Stimulated activated CD8-positive, alpha-beta memory T cell treated with anti-CD3 and anti-CD28 coated beads, Interleukin-12 subunit alpha, Interleukin-12 subunit beta, amount 100 ng/mL, for 24 hours (primary cell): ENCODE data around the gene GALNTL6.
"Not testable (repeated sequence)": the region's sequence is repeated elsewhere in the genome, so short reads cannot be mapped to it uniquely, and the experiment has no call there.

Experiments used
- DNase-seq: peaks from one replicate; pipeline ENCODE4 v3.0.0-alpha.2; 2020; ENCODE audit errors: extremely low read depth

The GALNTL6 gene

DNA sequence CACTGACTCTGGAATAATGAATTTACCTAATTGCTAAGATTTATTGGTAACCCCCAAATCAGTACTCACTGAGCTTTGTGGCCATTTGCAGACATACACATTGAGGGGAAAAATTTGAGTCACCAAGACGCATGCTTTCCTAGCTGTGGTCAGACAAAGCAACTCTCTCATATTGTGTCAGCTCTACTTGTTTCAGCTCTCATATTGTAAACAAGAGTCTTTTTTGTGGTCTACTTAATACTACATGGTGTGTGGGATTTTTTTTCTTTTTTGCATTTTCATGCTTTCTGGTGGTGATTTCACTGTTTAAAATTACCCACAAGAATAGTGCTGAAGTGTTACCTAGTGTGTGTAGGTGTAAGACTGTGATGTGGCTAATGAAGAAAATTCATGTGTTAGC lies 927.2 kb downstream of the GALNTL6 start:
- no peak for DNase-seq

DNA sequence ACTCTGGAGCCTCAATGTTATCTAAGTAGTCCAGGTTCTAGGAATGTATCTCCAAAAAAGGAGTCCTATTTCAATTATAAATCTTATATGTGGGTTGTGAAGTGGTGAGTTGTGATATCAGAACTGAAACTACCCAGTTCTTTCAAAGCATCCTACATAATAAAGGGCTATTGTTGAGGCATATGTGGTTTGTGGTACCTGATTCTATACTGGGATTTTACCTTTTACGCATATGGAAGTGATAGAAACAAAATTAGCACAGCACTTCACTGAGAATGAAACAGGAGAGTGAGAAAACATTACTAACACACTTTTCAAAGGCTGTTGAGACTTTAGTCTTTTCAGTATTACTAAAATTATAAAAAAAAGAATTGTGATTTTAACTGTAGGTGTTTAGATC lies 937.7 kb downstream of the GALNTL6 start:
- no peak for DNase-seq

DNA sequence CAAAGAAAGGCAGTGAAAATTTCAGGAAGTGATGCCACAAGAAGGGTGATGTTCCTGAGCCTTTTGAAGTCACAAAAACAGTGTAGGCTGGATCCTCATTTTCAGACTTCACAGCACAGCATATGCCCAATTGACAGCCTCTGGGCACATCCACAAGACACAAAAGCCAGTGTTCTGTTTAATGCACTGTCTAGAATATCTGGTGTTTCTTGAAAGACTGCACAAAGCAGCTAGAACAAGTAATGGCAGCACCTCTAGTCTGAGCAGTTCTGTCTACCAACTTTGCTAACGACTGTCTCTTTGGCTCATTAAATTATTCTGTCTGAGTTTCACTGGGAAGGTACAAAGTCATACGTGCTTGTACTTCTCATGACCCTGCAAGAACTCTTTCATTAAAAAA lies 938.3 kb downstream of the GALNTL6 start:
- no peak for DNase-seq

DNA sequence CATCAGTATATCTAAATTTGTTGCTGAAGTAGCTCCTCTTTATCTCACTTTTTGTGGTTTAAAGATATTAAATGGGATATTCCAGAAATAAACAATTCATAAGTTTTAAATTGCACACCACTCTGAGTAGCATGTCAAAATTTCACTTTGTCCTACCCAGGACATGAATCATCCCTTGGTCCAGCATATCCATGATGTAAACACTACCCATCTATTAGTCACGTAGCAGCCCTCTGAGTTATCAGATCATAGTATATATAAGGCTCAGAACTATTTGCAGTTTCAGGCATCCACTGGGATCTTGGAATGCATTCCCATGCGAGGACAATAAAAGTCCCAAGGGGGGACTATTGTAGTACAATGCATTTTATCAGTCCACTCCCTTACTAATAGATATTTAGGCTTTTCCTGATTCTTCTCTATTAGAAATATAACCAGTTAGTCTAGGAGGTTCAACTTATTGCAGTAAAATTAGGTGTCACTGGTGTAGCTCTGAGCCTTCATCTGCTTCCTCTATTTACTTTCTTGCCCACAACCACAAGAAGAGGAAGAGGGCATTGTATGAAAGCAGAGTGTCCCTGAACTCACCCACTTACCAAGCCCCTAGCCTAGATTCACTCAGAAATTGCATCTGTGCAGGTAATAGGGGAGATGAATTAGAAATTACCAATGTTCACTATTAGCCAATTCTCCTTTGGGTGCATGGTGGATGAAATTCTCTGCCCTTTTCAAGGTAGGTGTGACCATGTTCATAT lies 945.6 kb downstream of the GALNTL6 start:
- no peak for DNase-seq

DNA sequence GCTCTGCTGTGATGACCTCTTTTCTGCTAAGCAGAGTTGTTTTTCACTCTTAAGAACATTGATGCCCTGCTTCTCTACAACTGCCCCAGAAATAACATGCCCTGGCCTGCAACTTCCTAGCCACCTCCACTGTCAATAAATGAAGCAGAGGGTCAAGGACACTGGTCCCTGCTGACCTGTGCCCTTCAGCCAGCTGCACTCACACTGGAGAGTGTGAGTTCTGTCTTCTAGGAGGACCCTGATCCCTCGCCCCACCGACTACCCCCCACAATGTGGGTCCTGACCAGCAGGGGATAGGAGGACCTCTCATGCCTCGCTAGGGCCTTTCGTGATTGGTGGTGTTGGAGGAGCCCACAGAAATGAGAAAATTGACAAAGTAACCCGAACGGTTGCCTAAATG lies 947.3 kb downstream of the GALNTL6 start:
- DNase-seq: no peak

DNA sequence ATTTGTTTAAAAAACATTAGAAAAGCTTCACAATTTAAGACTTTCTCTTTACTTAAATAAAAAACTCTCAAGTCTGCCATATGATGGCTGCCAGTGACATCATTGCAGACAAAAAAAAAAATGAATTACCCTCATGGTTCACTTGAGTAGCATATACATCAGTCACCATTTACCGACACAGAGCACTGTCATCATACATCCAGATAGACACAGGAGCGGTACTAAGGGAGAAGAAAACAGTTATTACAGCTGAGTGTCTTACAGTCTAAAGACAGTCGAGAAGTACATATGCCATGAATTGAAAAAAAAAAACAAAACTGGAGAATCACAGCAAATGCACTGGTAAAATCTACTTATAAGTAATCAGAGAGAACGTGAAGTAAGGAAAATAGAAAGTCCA lies 949.7 kb downstream of the GALNTL6 start:
- DNase-seq: no peak

DNA sequence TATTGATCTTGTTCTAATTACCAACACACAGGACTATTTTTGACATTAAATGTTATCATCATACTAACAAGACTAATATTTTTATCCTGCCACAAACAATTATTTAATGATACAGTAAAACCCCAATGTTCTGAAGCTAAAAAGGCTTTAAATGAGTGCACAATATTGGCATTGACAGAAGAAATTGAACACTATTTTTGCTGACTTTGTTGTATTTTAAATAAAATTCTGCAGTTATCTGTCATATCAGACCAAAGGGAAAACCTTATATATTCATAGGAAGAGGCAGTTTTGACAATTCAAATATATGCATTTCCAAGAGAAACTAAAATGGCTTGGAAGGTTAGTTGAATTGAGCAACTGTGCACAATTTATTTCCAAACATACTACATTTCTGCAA lies 957.6 kb downstream of the GALNTL6 start:
- DNase-seq: no peak

DNA sequence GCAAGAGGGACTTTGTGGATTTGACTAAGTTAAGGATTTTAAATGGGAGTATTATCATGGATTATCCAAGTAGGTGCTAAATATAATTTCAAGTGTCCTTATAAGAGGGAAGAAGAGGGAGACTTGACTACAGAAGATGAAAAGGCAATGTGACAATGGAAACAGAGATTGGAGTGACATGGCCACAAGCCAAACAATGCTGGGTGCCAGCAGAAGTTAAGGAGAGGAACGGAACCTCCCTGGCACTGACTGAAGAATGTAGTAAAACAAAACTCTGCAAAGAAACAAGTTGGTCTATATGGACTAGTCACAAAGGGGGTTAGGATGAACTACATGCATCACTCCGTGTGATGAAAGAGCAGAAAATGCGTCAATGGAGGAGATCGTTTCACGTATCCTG lies 959.6 kb downstream of the GALNTL6 start:
- DNase-seq: no peak

DNA sequence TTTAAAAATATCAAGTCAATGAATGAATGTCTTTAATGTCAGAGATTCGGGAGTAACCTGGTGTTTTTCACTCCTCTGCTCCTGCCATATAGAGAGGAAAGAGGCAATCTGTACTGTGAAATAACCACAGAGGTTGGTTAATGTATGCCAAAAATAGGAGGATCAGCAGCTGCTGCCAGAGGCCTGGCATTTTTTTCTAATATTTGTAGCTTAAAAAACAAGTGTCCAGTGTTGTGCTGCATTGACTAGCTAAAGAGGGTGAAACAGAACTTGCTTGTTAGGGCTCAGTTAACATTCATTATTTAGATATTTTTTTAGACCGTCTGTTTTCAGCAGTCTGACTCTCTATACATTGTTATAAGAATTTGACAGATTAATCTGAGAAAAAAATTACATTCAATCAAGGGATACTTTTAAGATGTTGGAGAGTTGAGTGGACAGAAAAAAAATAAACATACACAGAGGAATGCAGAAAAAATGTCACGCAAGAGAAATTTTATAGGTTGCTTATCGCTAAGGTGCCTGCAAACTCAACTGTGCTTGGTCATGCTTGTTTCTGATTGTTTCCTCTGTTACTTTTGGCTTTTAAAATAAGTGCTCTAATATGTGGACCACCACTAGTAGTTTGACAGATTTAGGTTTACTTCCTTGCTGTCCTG lies 963.1 kb downstream of the GALNTL6 start:
- DNase-seq: no peak

DNA sequence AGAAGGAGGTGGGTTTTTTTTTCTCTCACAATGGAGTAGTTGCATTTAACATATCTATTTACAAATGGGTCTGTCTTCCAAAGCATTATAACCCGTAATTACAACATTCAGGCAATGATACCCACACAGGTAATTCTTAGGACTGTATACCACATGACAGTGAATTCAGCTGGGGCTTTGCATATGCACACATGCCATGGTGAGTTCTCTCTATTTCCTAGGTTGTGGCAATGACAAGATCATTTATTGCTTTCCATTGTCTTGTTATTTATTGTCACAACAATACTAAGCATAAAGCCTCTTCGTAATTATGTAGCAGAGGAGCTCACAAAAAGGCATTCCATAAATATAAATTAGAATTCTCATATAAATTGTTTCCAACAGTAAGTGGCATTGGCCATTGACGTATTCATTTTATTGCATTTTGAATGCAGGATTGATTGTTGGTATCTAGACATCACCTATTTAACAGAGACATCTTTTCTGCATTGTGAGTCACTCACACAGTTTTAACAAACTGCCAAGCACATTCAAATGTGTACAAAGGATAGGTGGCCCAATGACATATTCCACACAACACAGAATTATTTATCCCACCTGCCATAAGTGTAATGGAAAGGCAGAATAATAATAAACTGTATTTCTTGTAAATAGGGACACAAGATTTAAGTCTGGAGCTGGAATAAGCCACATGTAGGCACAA lies 964.7 kb downstream of the GALNTL6 start:
- no peak for DNase-seq

DNA sequence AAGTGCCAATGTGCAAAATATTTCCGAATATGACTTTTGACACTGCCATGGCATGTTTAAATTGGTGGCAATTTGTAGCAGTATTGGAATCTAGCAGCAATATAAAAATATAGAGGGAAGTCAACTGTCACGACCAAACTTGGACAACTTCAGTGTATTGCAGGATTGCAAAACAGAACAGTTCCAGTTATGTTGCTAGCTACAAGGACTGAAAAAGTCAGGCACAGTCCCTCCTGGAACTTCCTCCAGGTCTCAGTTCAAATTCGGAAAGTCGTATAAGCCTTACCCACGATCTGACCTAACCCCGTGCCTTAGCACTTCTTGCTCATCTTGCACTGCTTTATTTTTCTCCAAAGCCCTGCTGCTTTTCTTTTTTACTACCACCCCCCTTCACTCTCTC lies 965.4 kb downstream of the GALNTL6 start:
- DNase-seq: no peak

DNA sequence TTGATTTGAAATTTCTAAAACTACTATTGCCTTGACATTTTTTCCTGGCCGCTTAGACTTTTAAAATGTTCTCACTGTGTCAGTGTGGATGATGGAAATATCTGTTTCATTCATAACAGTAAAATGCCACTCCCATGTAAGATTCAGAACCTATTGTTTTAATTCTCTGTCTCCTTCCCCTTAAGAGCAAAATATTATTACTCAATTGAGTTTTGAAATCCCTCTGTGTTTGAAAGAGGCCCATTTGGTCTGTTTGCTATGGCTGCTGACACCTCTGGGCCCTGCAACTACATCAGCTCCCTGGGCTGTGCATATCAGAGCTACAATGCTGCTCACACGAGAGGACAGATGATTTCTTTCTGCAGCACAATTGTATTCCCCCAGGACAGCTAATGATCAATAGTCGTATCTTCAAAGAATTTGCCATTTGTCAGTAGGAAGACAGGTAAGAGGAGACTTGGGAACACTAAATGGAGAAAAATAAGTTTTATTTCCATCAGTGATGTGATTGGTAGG lies 967.4 kb downstream of the GALNTL6 start:
- DNase-seq: no peak

DNA sequence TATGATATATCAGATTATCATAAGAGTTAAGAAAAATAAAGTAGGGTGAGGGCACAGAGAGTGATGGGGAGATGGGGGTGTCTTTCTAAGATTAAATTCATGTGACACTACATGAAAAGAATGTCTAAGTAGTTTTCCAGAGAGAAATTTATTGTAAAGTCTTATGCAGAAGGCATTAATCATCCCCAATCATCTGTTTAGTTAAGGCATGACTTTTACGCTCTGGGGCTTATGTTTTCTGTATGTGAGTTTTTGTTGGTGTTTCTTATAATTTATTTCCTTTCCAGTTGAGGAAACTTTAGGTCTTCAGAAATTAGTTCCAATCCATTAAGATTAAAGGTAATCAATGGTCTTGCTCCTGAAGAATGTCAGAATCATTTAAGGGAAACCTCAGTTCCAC lies 972.4 kb downstream of the GALNTL6 start:
- DNase-seq: no peak

DNA sequence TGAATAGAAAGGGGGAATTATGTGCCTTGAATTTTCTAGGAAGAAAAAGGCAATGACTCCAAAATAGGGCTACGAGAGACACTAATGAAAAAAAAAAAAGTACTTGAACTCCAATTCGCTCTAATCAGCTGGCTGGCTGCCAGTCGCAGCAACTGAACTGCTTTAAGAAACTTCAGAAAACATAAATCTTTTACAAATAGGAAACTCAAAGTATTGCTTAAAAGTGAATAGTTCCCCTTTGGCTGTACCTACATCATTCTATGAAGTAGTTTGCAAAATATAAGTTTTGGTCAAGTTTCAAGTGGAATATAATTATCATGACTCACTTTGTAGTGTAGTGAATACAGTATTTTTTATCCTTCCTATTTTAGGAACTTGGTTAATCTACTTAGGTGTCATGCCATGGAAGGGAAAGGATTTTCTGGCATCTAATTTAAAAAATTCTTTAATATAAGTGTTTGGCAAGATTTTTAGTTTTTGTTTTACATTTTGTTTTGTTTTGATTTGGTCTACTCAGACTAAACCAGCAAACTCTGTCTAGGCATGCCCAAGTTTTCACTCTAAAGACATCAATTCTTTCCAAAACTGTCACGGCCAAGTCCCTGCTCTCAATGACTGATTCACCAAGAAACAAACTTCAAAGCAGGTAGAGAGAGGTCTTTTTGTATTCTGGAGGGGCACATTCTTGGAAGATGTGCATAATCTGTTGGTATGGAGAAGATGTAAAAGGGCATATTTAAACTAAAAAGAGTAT lies 973.0 kb downstream of the GALNTL6 start:
- no peak for DNase-seq

DNA sequence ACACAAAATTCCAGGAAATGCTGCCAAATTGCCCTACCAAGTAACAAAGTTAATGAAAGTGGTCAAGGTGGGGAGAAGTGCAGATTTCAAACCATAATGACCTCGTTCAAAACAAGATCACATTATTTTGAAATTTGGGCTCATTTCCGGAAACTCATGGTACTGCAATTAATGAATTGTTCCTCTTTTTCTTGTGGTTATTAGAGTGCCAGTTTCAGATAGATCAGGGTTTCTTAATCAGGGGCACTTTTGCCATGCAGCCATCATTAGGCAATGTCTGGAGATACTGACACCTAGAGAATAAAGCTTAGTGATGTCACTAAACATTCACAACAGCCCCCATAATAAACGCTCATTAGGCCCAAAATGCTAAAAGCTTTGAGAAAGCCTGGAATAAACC lies 973.9 kb downstream of the GALNTL6 start:
- DNase-seq: no peak

DNA sequence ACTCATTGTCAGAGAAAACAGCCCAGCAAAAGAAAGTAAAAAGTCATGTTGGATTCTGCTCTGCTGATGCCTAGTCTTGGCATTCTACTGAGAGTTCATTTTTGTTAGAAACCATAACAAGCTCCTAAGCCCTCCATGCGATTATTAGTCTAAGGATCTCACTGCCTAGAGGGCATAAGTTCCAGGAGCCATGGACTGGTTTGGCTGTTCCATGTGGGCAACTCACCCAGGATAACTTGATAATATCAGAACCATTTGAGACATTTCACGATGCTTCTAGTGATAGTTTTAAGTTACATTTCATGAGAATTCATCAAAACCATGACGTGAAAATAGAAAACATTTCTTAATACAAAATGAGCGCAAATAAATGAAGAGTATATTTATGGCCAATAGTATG lies 978.6 kb downstream of the GALNTL6 start:
- no peak for DNase-seq

DNA sequence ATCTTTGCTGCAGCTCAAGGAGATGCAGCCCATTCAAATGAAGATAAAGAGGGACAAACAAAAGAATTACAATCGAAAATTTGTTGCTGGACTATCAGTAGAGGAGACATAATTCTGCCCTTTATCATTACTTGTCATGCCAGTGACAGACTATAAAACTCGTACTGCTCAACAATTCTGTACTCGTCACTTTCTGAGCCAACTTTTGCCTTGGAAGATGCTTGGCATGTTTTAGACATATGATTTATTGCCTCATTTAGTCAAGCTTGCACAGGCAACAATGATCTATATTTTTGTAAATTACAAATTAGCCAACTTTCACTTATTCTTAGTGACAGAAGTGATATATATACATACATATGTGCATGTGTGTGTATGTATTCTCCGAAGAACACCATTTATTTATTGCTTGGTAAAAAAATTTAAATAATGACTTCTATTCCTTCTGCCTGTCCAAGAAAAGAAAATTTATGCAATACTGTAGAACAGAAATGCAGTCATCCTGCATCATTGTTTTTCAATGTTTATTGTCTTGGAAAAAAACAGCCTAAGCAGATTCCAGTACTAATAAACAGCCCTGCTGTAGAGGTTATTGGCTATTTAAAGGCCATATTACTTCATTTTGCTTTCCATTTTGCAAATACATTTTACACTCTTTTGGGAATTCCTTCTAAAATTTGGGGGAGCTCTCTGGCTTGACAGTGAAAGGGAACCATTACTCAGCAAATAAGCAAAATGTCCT lies 980.5 kb downstream of the GALNTL6 start:
- no peak for DNase-seq

DNA sequence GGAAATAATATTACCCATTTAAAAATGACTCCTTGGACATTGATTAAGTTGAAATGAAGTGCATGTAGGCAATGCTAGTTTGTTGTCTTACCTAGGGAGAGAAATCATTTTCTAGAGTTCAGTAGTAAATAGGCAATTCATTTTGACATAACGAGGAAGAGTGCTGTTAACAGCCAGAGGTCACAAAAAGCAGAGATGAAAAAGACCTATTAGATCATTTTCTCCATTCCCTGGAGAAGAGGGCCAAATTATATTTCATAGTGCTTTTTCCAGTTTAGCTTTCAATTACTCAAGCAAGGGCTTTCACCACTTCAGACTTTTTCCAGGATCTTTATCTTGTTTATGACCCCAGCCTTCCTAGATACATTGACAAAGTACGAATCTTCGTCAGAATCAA lies 981.1 kb downstream of the GALNTL6 start:
- no peak for DNase-seq

DNA sequence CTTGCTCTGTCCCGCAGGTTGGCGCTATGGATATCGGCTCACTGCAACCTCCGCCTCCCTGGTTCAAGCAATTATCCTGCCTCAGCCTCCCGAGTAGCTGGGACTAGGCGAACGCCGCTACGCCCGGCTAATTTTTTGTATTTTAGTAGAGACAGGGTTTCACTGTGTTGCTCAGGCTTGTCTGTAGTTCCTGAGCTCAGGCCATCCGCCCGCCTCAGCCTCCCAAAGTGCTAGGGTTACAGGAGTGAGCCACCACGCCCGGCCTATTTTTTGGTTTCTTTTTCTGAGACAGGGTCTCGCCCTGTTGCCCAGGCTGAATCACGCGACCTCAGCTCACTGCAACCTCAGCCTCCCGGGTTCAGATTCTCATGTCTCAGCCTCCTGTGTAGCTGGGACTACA lies 984.1 kb downstream of the GALNTL6 start:
- DNase-seq: not testable (repeated sequence)

DNA sequence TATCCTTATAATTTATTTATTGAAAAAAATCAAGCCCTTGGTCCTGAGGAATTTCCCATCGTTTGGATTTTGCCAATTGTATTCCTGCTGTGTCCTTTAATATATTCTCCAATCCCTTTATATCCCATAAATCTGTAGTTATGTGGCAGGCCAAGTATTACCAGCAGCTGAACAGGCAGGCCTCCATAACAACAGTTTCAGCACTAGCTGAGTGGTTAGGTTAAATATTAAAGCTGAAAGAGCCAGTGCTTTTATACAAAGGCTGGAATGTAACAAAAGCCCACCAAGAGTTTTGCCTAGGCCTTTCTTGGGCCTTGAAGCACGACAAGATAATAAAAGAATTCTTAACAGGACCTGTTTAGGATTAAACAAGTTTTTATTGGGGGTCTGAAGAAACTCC lies 988.8 kb downstream of the GALNTL6 start:
- DNase-seq: no peak

DNA sequence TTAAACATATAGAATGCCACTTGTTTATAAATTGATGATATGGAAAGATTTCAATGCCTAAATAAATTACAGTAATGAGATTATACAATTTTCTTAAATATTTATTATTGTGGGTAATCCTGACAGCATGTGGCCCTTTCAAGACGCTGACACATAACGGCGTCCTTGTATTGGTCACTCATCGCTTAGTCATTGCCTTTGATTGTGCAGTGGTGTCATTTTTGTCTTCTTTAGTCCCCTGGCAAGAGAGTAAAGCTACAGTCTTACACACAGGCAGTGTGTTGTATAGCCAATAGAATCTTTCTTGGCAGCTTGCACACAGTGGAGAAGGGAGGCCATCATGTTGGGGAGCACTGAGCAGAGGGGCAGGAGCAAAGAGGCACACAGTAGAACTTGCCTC lies 993.6 kb downstream of the GALNTL6 start:
- no peak for DNase-seq
